ENCODE measurements around the gene PCDHA3.
"Not testable (repeated sequence)": the region's sequence is repeated elsewhere in the genome, so short reads cannot be mapped to it uniquely, and the experiment has no call there.

The PCDHA3 gene

DNA sequence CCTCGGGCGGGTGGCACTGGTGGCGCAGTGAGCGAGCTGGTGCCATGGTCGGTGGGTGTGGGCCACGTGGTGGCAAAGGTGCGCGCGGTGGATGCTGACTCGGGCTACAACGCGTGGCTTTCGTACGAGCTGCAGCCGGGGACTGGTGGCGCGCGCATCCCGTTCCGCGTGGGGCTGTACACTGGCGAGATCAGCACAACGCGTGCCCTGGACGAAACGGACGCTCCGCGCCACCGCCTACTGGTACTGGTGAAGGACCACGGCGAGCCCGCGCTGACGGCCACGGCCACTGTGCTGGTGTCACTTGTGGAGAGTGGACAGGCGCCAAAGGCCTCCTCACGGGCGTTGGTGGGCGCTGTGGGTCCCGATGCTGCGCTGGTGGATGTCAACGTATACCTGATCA lies 8.0 kb downstream of the PCDHA3 start:
- TF ChIP-seq ZNF830 (tag by site-specific recombination; IDR thresholded peaks at IDR 0.05; ENCODE audit: low read depth) = no peak
- no peak for TF ChIP-seq ZNF148 (tag by site-specific recombination; IDR thresholded peaks at IDR 0.05; ENCODE audit: borderline replicate concordance)
- TF ChIP-seq SALL2 (tag by site-specific recombination; IDR thresholded peaks at IDR 0.05; ENCODE audit: borderline replicate concordance) = no peak
- no peak for TF ChIP-seq ZNF660 (tag by site-specific recombination; IDR thresholded peaks at IDR 0.05)
- TF ChIP-seq ZFP37 (tag by site-specific recombination; IDR thresholded peaks at IDR 0.05) = no peak
- no peak for TF ChIP-seq ZNF324 (tag by site-specific recombination; IDR thresholded peaks at IDR 0.05)
- no peak for TF ChIP-seq ZNF473 (tag by site-specific recombination; IDR thresholded peaks at IDR 0.05)
- no peak for TF ChIP-seq ATF2 (tag by site-specific recombination; IDR thresholded peaks at IDR 0.05; ENCODE audit: low read depth)
- no peak for TF ChIP-seq HOXD13 (CRISPR knock-in tag; IDR thresholded peaks at IDR 0.05; ENCODE audit: borderline replicate concordance)
- no peak overlapping the region for H3K27ac ChIP-seq (ENCODE audit: extremely low read depth, low read depth, low read length)
- CTCF ChIA-PET = no interaction called here
- H3K4me1 ChIP-seq (ENCODE audit: control insufficient read depth, insufficient read depth, low read length) = no peaks in the 10 kb centered on the region
- H3K36me3 ChIP-seq (ENCODE audit: control insufficient read depth in 2 of 2, insufficient read depth in 1 of 2, low read length in 2 of 2) = no peaks in the 10 kb centered on the region
- no peak overlapping the region for H3K4me3 ChIP-seq (ENCODE audit: low read depth, low read length)
- POLR2A ChIA-PET = no interaction called here
- H3K9me3 ChIP-seq (ENCODE audit: control insufficient read depth, insufficient read depth, low read depth, low read length) = no peaks in the 10 kb centered on the region

- ChIA-PET POLR2A (no interaction called here), CTCF (interaction anchor here (0.6 to 2.3 kb wide), 18 partner anchors 12 to 1461 kb away, joined by 3 to 16 read pairs (median 4); partner anchors contain the start of gene PCDHA8)
- Histone ChIP-seq H3K36me3 (ENCODE audit: control insufficient read depth in 2 of 2, insufficient read depth in 1 of 2, low read length in 2 of 2) (no peaks in the 10 kb centered on the region), H3K4me1 (ENCODE audit: control insufficient read depth, insufficient read depth, low read length) (no peaks in the 10 kb centered on the region), H3K27ac (ENCODE audit: extremely low read depth, low read depth, low read length) (no peak within 1 kb of the TSS), H3K9me3 (ENCODE audit: control insufficient read depth, insufficient read depth, low read depth, low read length) (no peaks in the 10 kb centered on the region), H3K4me3 (ENCODE audit: low read depth, low read length) (no peak within 1 kb of the TSS)
- no peak for TF ChIP-seq ZNF560 (tag by site-specific recombination; IDR thresholded peaks at IDR 0.05; ENCODE audit: borderline replicate concordance)
- no peak for TF ChIP-seq ZNF155 (tag by site-specific recombination; IDR thresholded peaks at IDR 0.05)
- TF ChIP-seq ZNF2 (tag by site-specific recombination; IDR thresholded peaks at IDR 0.05) = 0 out of 2 replicates have a peak, but pooled peaks have one; percentile 34
- no peak for TF ChIP-seq ZNF843 (tag by site-specific recombination; IDR thresholded peaks at IDR 0.05)
Measured at GRCh38 chr5:140821375-140822280, 20.8 kb downstream of the PCDHA3 start, which contains the start of gene PCDHA5. TSS of gene PCDHA5 (plus strand) at chr5:140821613.

GRCh38 chr5:140822281-140822629 lies 21.4 kb downstream of the PCDHA3 start:
- no peak for TF ChIP-seq ZNF138 (tag by site-specific recombination; IDR thresholded peaks at IDR 0.05; ENCODE audit: borderline replicate concordance)
- TF ChIP-seq ZBTB20 (tag by site-specific recombination; IDR thresholded peaks at IDR 0.05) = no peak
- no peak for TF ChIP-seq ZNF529 (tag by site-specific recombination; IDR thresholded peaks at IDR 0.05; ENCODE audit: insufficient replicate concordance)
- no peak for TF ChIP-seq ZNF114 (tag by site-specific recombination; IDR thresholded peaks at IDR 0.05)
- no peak for TF ChIP-seq IKZF3 (tag by site-specific recombination; IDR thresholded peaks at IDR 0.05)
- TF ChIP-seq ZNF133 (tag by site-specific recombination; IDR thresholded peaks at IDR 0.05) = no peak
- no peak for TF ChIP-seq HOXA7 (CRISPR knock-in tag; IDR thresholded peaks at IDR 0.05; ENCODE audit: borderline replicate concordance)
- Histone ChIP-seq H3K4me3 (ENCODE audit: low read depth, low read length) (no peak overlapping the region), H3K36me3 (ENCODE audit: control insufficient read depth in 2 of 2, insufficient read depth in 1 of 2, low read length in 2 of 2) (no peaks in the 10 kb centered on the region), H3K27ac (ENCODE audit: extremely low read depth, low read depth, low read length) (no peak overlapping the region), H3K4me1 (ENCODE audit: control insufficient read depth, insufficient read depth, low read length) (no peaks in the 10 kb centered on the region), H3K9me3 (ENCODE audit: control insufficient read depth, insufficient read depth, low read depth, low read length) (no peaks in the 10 kb centered on the region)
- CTCF ChIA-PET = interaction anchor here (0.6 to 2.3 kb wide), 12 partner anchors 12 to 1461 kb away, joined by 3 to 16 read pairs (median 4); partner anchors contain the start of gene PCDHA8
- POLR2A ChIA-PET = no interaction called here

DNA sequence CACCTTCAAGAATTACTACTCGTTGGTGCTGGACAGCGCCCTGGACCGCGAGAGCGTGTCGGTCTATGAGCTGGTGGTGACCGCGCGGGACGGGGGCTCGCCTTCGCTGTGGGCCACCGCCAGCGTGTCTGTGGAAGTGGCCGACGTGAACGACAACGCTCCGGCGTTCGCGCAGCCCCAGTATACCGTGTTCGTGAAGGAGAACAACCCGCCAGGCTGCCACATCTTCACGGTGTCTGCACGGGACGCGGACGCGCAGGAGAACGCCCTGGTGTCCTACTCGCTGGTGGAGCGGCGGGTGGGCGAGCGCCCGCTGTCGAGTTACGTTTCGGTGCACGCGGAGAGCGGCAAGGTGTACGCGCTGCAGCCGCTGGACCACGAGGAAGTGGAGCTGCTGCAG lies 22.1 kb downstream of the PCDHA3 start:
- CTCF ChIA-PET = interaction anchor here (0.6 kb wide), 1 partner anchor 257 kb away, joined by 3 read pairs; no protein-coding TSS in a partner anchor
- H3K27ac ChIP-seq (ENCODE audit: extremely low read depth, low read depth, low read length); H3K4me1 ChIP-seq (ENCODE audit: control insufficient read depth, insufficient read depth, low read length); H3K36me3 ChIP-seq (ENCODE audit: control insufficient read depth in 2 of 2, insufficient read depth in 1 of 2, low read length in 2 of 2); POLR2A ChIA-PET; H3K4me3 ChIP-seq (ENCODE audit: low read depth, low read length); H3K9me3 ChIP-seq (ENCODE audit: control insufficient read depth, insufficient read depth, low read depth, low read length): not testable (repeated sequence)

Measured in HEK293 (cell line).